IMR-90 (cell line): Measurements from ENCODE around the gene ZNF488. TPM values are rescaled to one million over a fixed set of nuclear protein-coding genes. Genes with fewer than 3 reads are reported as not detected.
A peak's percentile ranks its signal among the peaks of the same experiment; 100 is the strongest.

Experiments
- ATAC-seq: fragments of 200-7000 bp; cut with Tn5 transposase; 2 replicates; pipeline ENCODE4 v1.9.1; 2020; ENCODE audit warnings: low read depth, mild to moderate bottlenecking, moderate library complexity
- BruUV-seq: library from RNA; stranded (reverse); fragments of 400-500 nt; replicated peaks from 2 replicates; lab custom pipeline; 2021; lab: Mats Ljungman, UMichigan
- CTCF ChIA-PET: fragments of 300-600 bp; formaldehyde crosslinking; extraction: SDS; loops from one replicate; lab custom pipeline; 2021; ENCODE audit warnings: antibody characterized with exemption; lab: Yijun Ruan, JAX
- POLR2A ChIA-PET: fragments of 300-600 bp; sonication (Branson Sonifier 250); formaldehyde crosslinking; loops from one replicate; lab custom pipeline; 2022; ENCODE audit warnings: antibody characterized with exemption; ENCODE audit not compliant: unreplicated experiment; lab: Charles Lee
- DNase-seq: peaks from one replicate; pipeline ENCODE4 v3.0.0; 2013
- H2AFZ ChIP-seq: replicated peaks from 2 replicates; pipeline ENCODE3; 2013; ENCODE audit warnings: low read length, mild to moderate bottlenecking; ENCODE audit not compliant: poor library complexity
- H2AK5ac ChIP-seq: 2 replicates; pipeline ENCODE4 v1.6.1; 2013; ENCODE audit warnings: low read depth, low read length, inconsistent platforms
- H2AK9ac ChIP-seq: replicated peaks from 2 replicates; pipeline ENCODE3; 2013; ENCODE audit warnings: mild to moderate bottlenecking, low read depth, low read length, moderate library complexity; ENCODE audit not compliant: poor library complexity
- H2BK120ac ChIP-seq: 2 replicates; pipeline ENCODE4 v1.6.1; 2013; ENCODE audit warnings: low read depth, low read length, inconsistent platforms
- H2BK15ac ChIP-seq: 3 replicates; pipeline ENCODE4 v1.6.1; 2013; ENCODE audit warnings: low read depth, low read length, inconsistent platforms
- H2BK20ac ChIP-seq: 2 replicates; pipeline ENCODE4 v1.6.1; 2013; ENCODE audit warnings: low read depth, mild to moderate bottlenecking, inconsistent platforms, low read length, moderate library complexity
- H2BK5ac ChIP-seq: 2 replicates; pipeline ENCODE4 v1.6.1; 2013; ENCODE audit warnings: mild to moderate bottlenecking, low read depth, low read length, inconsistent platforms; ENCODE audit not compliant: poor library complexity, severe bottlenecking
- H3K14ac ChIP-seq: replicated peaks from 2 replicates; pipeline ENCODE4 v1.6.1; 2013; ENCODE audit warnings: low read depth, low read length, inconsistent platforms
- H3K18ac ChIP-seq: 2 replicates; pipeline ENCODE4 v1.6.1; 2013; ENCODE audit warnings: low read depth, low read length, control low read depth
- H3K23ac ChIP-seq: 2 replicates; pipeline ENCODE4 v1.6.1; 2013; ENCODE audit warnings: low read depth, low read length, inconsistent platforms
- H3K27ac ChIP-seq: 2 replicates; pipeline ENCODE4 v1.5.1; 2013; ENCODE audit warnings: mild to moderate bottlenecking, control low read depth, low read length; ENCODE audit not compliant: insufficient read depth
- H3K27me3 ChIP-seq: 2 replicates; pipeline ENCODE4 v1.6.1; 2013; ENCODE audit warnings: low read length; ENCODE audit not compliant: control insufficient read depth, insufficient read depth
- H3K36me3 ChIP-seq: 2 replicates; pipeline ENCODE4 v1.6.1; 2013; ENCODE audit warnings: low read length, mixed read lengths; ENCODE audit not compliant: control insufficient read depth, insufficient read depth
- H3K4ac ChIP-seq: 2 replicates; pipeline ENCODE4 v1.6.1; 2013; ENCODE audit warnings: low read depth, low read length, inconsistent platforms
- H3K4me1 ChIP-seq: 2 replicates; pipeline ENCODE4 v1.6.1; 2013; ENCODE audit warnings: low read length, mixed read lengths; ENCODE audit not compliant: control insufficient read depth, insufficient read depth
- H3K4me2 ChIP-seq: 2 replicates; pipeline ENCODE4 v1.6.1; 2013; ENCODE audit warnings: low read depth, mild to moderate bottlenecking, control low read depth, low read length, moderate library complexity
- H3K4me3 ChIP-seq: 2 replicates; pipeline ENCODE4 v1.5.1; 2013; ENCODE audit warnings: low read depth, mild to moderate bottlenecking, control low read depth, low read length, moderate library complexity; ENCODE audit not compliant: insufficient read depth
- H3K56ac ChIP-seq: 2 replicates; pipeline ENCODE4 v1.6.1; 2013; ENCODE audit warnings: low read length, inconsistent platforms; ENCODE audit not compliant: insufficient read depth; ENCODE audit errors: extremely low read depth
- H3K79me1 ChIP-seq, 2 experiments: 2 replicates each; pipeline ENCODE4 v1.6.1; 2013; ENCODE audit warnings: low read length in 2 of 2, inconsistent platforms in 1 of 2, low read depth in 1 of 2
- H3K9ac ChIP-seq: 2 replicates; pipeline ENCODE4 v1.6.1; 2013; ENCODE audit warnings: low read depth, low read length, control low read depth
- H3K9me1 ChIP-seq: 2 replicates; pipeline ENCODE4 v1.6.1; 2013; ENCODE audit warnings: low read length, inconsistent platforms; ENCODE audit not compliant: insufficient read depth
- H3K9me3 ChIP-seq: 2 replicates; pipeline ENCODE4 v1.6.1; 2013; ENCODE audit warnings: low read length; ENCODE audit not compliant: control insufficient read depth, insufficient read depth
- H4K20me1 ChIP-seq: 2 replicates; pipeline ENCODE4 v1.6.1; 2013; ENCODE audit warnings: low read length, inconsistent platforms; ENCODE audit not compliant: insufficient read depth
- H4K5ac ChIP-seq: 2 replicates; pipeline ENCODE4 v1.6.1; 2013; ENCODE audit warnings: mild to moderate bottlenecking, low read depth, low read length, control low read depth
- H4K8ac ChIP-seq, 2 experiments: 2 replicates each; pipeline ENCODE4 v1.6.1; 2013; ENCODE audit warnings: low read depth in 2 of 2, low read length in 2 of 2, control low read depth in 1 of 2, inconsistent platforms in 1 of 2
- H4K91ac ChIP-seq: 2 replicates; pipeline ENCODE4 v1.6.1; 2013; ENCODE audit warnings: low read depth, low read length, inconsistent platforms; ENCODE audit not compliant: insufficient read depth
- ELK1 ChIP-seq: fragments of 150-350 bp; IDR thresholded peaks from 2 replicates; pipeline ENCODE4 v1.6.1; 2016; ENCODE audit warnings: low read depth, mild to moderate bottlenecking, low read length, moderate library complexity, borderline replicate concordance
- MAFK ChIP-seq: IDR thresholded peaks from 2 replicates; pipeline ENCODE4 v1.6.1; 2012; ENCODE audit warnings: low read depth, low read length, improper control_type of control experiment
- MXI1 ChIP-seq: IDR thresholded peaks from 2 replicates; pipeline ENCODE4 v1.6.1; 2012; ENCODE audit warnings: low read depth, mild to moderate bottlenecking, low read length, moderate library complexity, borderline replicate concordance
- RAD21 ChIP-seq: IDR thresholded peaks from 2 replicates; pipeline ENCODE4 v1.6.1; 2012; ENCODE audit warnings: low read length, improper control_type of control experiment
- WGBS, 2 experiments: methylation state at CpG; one replicate each; pipeline versions ENCODE4 v1.1.5 to v1.1.7; 2013; ENCODE audit warnings: missing lambda C conversion rate in 2 of 2; ENCODE audit not compliant: insufficient read length in 1 of 2; ENCODE audit errors: extremely low coverage in 2 of 2; 5-methylcytosine and 5-hydroxymethylcytosine counted together
- dilution Hi-C: fragments of 300-500 bp; cut with HindIII; formaldehyde crosslinking; loops from one replicate; pipeline ENCODE4 v1.14.3; 2018; ENCODE audit warnings: low sequenced_read_pairs; ENCODE audit not compliant: unreplicated experiment
- in situ Hi-C: fragments of 300-500 bp; cut with MboI; formaldehyde crosslinking; loops from 3 replicates; pipeline ENCODE4 v1.14.3; 2019; ENCODE audit warnings: low sequenced_read_pairs, inconsistent platforms, mixed read lengths
- intact Hi-C: fragments of 100-400 bp; cut with micrococcal nuclease; formaldehyde crosslinking; loops from 2 replicates; pipeline ENCODE4 v1.10.0; 2022
- polyA plus RNA-seq, 3 experiments: library from polyadenylated mRNA; depleted of rRNA; stranded (reverse); fragments of >200 nt; gene quantifications; 2 replicates each; pipeline ENCODE4 v1.2.3, GENCODE V29; 2012; ENCODE audit warnings: low replicate concordance in 1 of 3
- total RNA-seq: library from RNA; depleted of rRNA; stranded (reverse); fragments of >200 nt; gene quantifications from 2 replicates; pipeline ENCODE4 v1.2.3, GENCODE V29; 2012

ZNF488 gene
- total and polyA plus RNA-seq, 2 of the 4 experiments (the other 2 are of a cell fraction) = under 0.01 to 0.14 TPM

DNA sequence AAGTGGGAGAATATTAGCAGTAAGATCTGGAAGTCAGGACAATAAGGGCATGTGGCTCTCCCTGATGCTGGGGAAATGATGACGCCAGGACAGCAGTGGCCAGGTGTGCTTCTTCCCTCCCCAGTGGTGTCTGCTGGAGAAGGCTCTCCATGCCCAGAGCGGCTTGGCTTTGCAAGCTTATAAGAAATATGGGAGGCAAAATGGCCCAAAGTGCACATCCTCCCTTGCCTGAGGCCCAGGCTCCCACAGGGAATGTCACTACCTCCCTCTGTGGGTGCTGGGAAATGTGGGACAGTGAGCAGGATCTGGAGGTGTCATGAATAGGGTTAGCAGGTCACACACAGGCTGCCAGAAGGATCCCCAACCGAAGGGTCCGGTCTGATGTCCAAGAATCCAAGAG, 17.1 kb upstream of the ZNF488 start:
- H4K8ac ChIP-seq = no peak overlapping the region
- no peak overlapping the region for H3K4me3 ChIP-seq
- dilution Hi-C loops (no loop called here), intact Hi-C loops (no loop called here), in situ Hi-C loops (loop anchor here (25.0 kb wide), 1 partner anchor 864 kb away; no protein-coding TSS in a partner anchor)
- no peak overlapping the region for H2AFZ ChIP-seq
- ChIA-PET POLR2A (no interaction called here), CTCF (no interaction called here)
- no peak for DNase-seq
- TF ChIP-seq MXI1 = no peak
- TF ChIP-seq ELK1 = no peak
- TF ChIP-seq RAD21 = no peak
- TF ChIP-seq MAFK = no peak
- H4K20me1 ChIP-seq = no peaks in the 10 kb centered on the region
- H3K4me1 ChIP-seq = peaks cover 18% of the 10 kb centered on the region
- no peak overlapping the region for H3K4me2 ChIP-seq
- BruUV-seq = no TSS peak
- H3K36me3 ChIP-seq = no peaks in the 10 kb centered on the region
- no peak overlapping the region for H2BK20ac ChIP-seq
- peak overlapping the region; percentile 79 for H2AK5ac ChIP-seq
- H2BK120ac ChIP-seq = peak overlapping the region; percentile 35; the same call in 1 of the 2 replicates
- no peak for ATAC-seq
- no peak overlapping the region for H3K18ac ChIP-seq
- H3K9me3 ChIP-seq = peaks cover 2% of the 10 kb centered on the region; the same call in 1 of the 2 replicates
- H2AK9ac ChIP-seq = no peak overlapping the region
- no peak overlapping the region for H3K23ac ChIP-seq
- H3K4ac ChIP-seq = peak overlapping the region; percentile 98
- WGBS, 2 experiments = no CpG with 5 or more reads among the region's 4 CpGs
- H4K91ac ChIP-seq = peak overlapping the region; percentile 28; the same call in 1 of the 2 replicates
- H2BK5ac ChIP-seq = no peak overlapping the region
- no peak overlapping the region for H3K9ac ChIP-seq
- 0 out of 3 replicates have a peak overlapping the region, but pooled peaks have one; percentile 40 for H2BK15ac ChIP-seq
- H4K5ac ChIP-seq = no peak overlapping the region
- H3K27ac ChIP-seq = no peak overlapping the region
- H3K56ac ChIP-seq = no peak overlapping the region
- H3K9me1 ChIP-seq = peaks cover 24% of the 10 kb centered on the region
- H3K79me1 ChIP-seq = no peaks in the 10 kb centered on the region
- H3K14ac ChIP-seq = 0 out of 2 replicates have a peak overlapping the region, but pooled peaks have one; percentile 48
- peaks cover 8% of the 10 kb centered on the region for H3K27me3 ChIP-seq
